ENCODE results near the gene TUBB8.

GRCh38 chr10:90161-90560 is 41.1 kb upstream of the TUBB8 start:
- TF ChIP-seq CTCF (conservative IDR thresholded peaks at IDR 0.05; ENCODE audit: low read length) = no peak
- TF ChIP-seq EZH2phosphoT487 (IDR thresholded peaks at IDR 0.05; ENCODE audit: borderline replicate concordance) = no peak
